ENCODE results near the gene CIZ1. TPM values are rescaled to one million over a fixed set of nuclear protein-coding genes. Genes with fewer than 3 reads are reported as not detected.

Gene CIZ1
- total RNA-seq, 1 donor, result 34.1 TPM

DNA sequence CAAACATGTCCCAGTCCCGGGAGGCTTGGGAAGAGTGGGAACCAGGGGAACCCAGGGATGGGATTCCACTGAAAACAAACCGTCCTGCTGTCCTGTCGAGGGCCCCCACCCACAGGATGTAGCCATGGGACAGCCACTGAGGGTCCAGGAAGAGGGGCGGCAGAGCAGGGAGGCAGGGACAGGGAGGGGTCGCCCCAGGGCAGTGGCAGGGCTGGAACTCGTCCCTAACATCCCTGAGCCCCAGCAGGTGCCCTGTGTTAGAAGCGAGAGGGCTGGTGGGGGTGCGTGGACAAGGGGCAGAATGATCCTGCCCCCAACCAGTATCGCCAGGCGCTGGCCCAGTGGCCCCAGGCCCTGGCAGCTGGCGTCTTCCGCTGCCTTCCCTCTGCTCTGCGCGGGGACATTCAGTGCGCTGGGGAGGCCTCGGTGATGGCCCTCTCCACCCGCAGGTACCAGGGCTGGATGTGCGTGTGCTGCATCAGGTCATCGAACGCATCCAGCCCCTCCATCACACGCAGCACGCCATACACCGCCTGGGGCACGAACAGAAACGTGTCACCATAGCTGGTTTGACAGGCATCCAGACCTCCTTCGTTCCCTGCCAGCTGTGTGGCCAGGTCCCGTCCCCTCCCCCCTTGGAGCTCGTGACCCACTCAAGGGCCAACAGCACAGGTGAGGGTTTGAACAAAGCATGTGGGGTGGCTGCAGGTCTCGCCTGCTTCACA, 70.5 kb downstream of the CIZ1 start:
- no peak for DNase-seq (ENCODE audit: low read depth)
- TF ChIP-seq CTCF (IDR thresholded peaks at IDR 0.05; ENCODE audit: insufficient read depth, low read depth, low read length), result no peak
- H3K4me3 ChIP-seq (ENCODE audit: low read depth, low read length), result no peak overlapping the region

DNA sequence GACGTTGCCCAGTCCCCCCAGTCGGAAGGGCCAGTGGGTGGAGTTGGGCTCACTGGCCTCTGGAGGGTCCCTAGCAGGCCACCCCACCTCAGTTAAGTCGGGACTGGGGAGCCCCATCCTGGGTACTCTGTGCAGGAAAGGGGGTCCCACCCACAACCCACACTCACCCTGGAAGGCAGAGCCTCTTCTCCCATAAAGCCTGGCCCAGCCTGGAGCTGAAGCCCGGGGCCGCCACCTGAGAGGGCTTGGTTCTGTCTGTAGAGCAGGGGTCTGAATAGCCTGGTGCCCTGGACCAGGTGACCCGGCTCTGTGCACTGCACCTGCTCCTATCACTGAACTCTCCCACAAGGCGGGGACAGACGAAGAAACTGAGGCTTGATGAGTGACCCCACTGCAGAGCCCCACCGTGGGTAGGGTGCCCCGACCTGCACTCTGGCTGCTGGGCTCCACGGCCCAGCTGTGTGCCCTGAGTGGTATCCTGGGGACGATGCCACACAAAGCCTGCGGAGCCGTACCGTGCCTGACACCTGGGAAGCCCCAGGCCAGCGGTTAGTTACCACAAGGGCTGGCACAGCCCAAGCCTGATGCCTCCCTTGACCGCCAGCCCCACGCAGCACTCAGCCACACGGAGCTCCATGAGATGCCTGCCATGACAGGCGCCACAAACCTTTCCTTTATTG, 71.2 kb downstream of the CIZ1 start:
- H3K4me3 ChIP-seq (ENCODE audit: low read depth, low read length), result no peak overlapping the region
- TF ChIP-seq CTCF (IDR thresholded peaks at IDR 0.05; ENCODE audit: insufficient read depth, low read depth, low read length), result no peak
- no peak for DNase-seq (ENCODE audit: low read depth)

GRCh38 chr9:128118971-128119665, 72.3 kb downstream of the CIZ1 start:
- TF ChIP-seq CTCF (IDR thresholded peaks at IDR 0.05; ENCODE audit: insufficient read depth, low read depth, low read length), result no peak
- DNase-seq (ENCODE audit: low read depth), result no peak
- H3K4me3 ChIP-seq (ENCODE audit: low read depth, low read length), result no peak overlapping the region

DNA sequence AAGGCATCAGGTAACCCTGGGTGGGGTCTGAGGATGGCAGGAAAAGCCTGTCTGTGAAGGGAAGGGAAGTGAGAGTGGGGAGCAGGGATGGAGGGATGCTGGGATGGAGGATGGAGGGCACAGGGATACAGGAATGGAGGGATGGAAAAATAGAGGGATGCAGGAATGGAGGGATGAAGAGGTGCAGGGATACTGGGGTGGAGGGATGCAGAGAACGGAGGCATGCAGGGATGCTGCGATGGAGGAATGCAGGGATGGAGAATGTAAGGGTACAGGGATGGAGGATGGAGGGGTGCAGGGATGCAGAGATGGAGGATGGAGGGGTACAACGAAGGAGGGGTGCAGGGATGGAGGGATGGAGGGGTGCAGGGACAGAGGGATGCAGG, 72.9 kb downstream of the CIZ1 start:
- DNase-seq (ENCODE audit: low read depth), result no peak
- H3K4me3 ChIP-seq (ENCODE audit: low read depth, low read length), result no peak overlapping the region
- TF ChIP-seq CTCF (IDR thresholded peaks at IDR 0.05; ENCODE audit: insufficient read depth, low read depth, low read length), result no peak

- peak; percentile 89 for DNase-seq (ENCODE audit: low read depth)
- peak; percentile 100 for TF ChIP-seq CTCF (IDR thresholded peaks at IDR 0.05; ENCODE audit: insufficient read depth, low read depth, low read length)
- no peak overlapping the region for H3K4me3 ChIP-seq (ENCODE audit: low read depth, low read length)
Measured at GRCh38 chr9:128117613-128118471, 73.5 kb downstream of the CIZ1 start.
